T-helper 2 cell treated with Interferon-gamma antibody and Interleukin-4, amounts not matched to agents 100 ng/mL and 5 ng/mL, for 36 hours (primary cell): Measurements from ENCODE around the gene SH3GL2. TPM values are rescaled to one million over a fixed set of nuclear protein-coding genes. Genes with fewer than 3 reads are reported as not detected.

Experiments used
- intact Hi-C: fragments of 100-400 bp; cut with micrococcal nuclease; formaldehyde crosslinking; loops from one replicate; pipeline ENCODE4 v1.15.1; 2023
- total RNA-seq: library from RNA; stranded (reverse); gene quantifications from 2 replicates; pipeline ENCODE4 v1.2.3, GENCODE V29; 2022

The SH3GL2 gene
- total RNA-seq, 1 donor from 2014 or later: not detected

GRCh38 chr9:17802249-17802857 lies 223.5 kb downstream of the SH3GL2 start:
- intact Hi-C loops: loop anchor here (2.0 kb wide), 1 partner anchor 272 kb away; no protein-coding TSS in a partner anchor

- intact Hi-C loops: no loop called here
Measured at GRCh38 chr9:17807613-17808282, 228.9 kb downstream of the SH3GL2 start.

GRCh38 chr9:17810317-17810716 lies 231.5 kb downstream of the SH3GL2 start:
- intact Hi-C loops: no loop called here

GRCh38 chr9:17810728-17811571 lies 232.1 kb downstream of the SH3GL2 start:
- intact Hi-C loops: loop anchor here (1.0 kb wide), 1 partner anchor 402 kb away; no protein-coding TSS in a partner anchor

GRCh38 chr9:17813798-17814197 lies 234.9 kb downstream of the SH3GL2 start:
- intact Hi-C loops: no loop called here

- intact Hi-C loops: no loop called here
Measured at GRCh38 chr9:17816431-17817027, 237.7 kb downstream of the SH3GL2 start.

- intact Hi-C loops: no loop called here
Measured at GRCh38 chr9:17824191-17824590, 245.3 kb downstream of the SH3GL2 start.

GRCh38 chr9:17824616-17825264 lies 245.9 kb downstream of the SH3GL2 start:
- intact Hi-C loops: no loop called here

- intact Hi-C loops: no loop called here
Measured at GRCh38 chr9:17825265-17825659, 246.4 kb downstream of the SH3GL2 start.

- intact Hi-C loops: no loop called here
Measured at GRCh38 chr9:17829064-17829463, 250.2 kb downstream of the SH3GL2 start.

GRCh38 chr9:17829812-17830385 lies 251.0 kb downstream of the SH3GL2 start:
- intact Hi-C loops: no loop called here

GRCh38 chr9:17832812-17833211 lies 253.9 kb downstream of the SH3GL2 start:
- intact Hi-C loops: no loop called here

GRCh38 chr9:17833846-17834245 lies 255.0 kb downstream of the SH3GL2 start:
- intact Hi-C loops: no loop called here

GRCh38 chr9:17837965-17838364 lies 259.1 kb downstream of the SH3GL2 start:
- intact Hi-C loops: no loop called here

- intact Hi-C loops: no loop called here
Measured at GRCh38 chr9:17839776-17840175, 260.9 kb downstream of the SH3GL2 start.

- intact Hi-C loops: no loop called here
Measured at GRCh38 chr9:17843236-17843635, 264.4 kb downstream of the SH3GL2 start.
